Activated CD4-positive, alpha-beta T cell treated with anti-CD3 and anti-CD28 coated beads for 36 hours (primary cell): Measurements from ENCODE around the gene WDFY1. TPM values are rescaled to one million over a fixed set of nuclear protein-coding genes. Genes with fewer than 3 reads are reported as not detected.
"Not testable (repeated sequence)": the region's sequence is repeated elsewhere in the genome, so short reads cannot be mapped to it uniquely, and the experiment has no call there.

Source experiments
- ATAC-seq: fragments of 200-7000 bp; cut with Tn5 transposase; one replicate; pipeline ENCODE4 v1.10.0; 2021; ENCODE audit warnings: mild to moderate bottlenecking, moderate library complexity
- CTCF ChIA-PET: fragments of 350-600 bp; sonication (Branson Sonifier 250); formaldehyde crosslinking; loops from one replicate; lab custom pipeline; 2021; ENCODE audit warnings: antibody characterized with exemption; lab: Charles Lee
- POLR2A ChIA-PET: fragments of 350-600 bp; sonication (Branson Sonifier 250); formaldehyde crosslinking; loops from one replicate; lab custom pipeline; 2021; ENCODE audit warnings: antibody characterized with exemption, inconsistent platforms; lab: Charles Lee
- DNase-seq: peaks from one replicate; pipeline ENCODE4 v3.0.0-alpha.2; 2020
- H3K27ac Mint-ChIP-seq: one replicate; pipeline ENCODE4 v1.8.0; 2021; ENCODE audit warnings: mixed read lengths
- H3K27me3 Mint-ChIP-seq: one replicate; pipeline ENCODE4 v1.8.0; 2021; ENCODE audit warnings: mixed read lengths
- H3K36me3 Mint-ChIP-seq: one replicate; pipeline ENCODE4 v1.8.0; 2021; ENCODE audit warnings: low read depth, mixed read lengths
- H3K4me1 Mint-ChIP-seq: one replicate; pipeline ENCODE4 v1.8.0; 2021; ENCODE audit warnings: mixed read lengths
- H3K4me3 Mint-ChIP-seq: one replicate; pipeline ENCODE4 v1.8.0; 2021; ENCODE audit warnings: mild to moderate bottlenecking, moderate library complexity, mixed read lengths
- H3K9me3 Mint-ChIP-seq: one replicate; pipeline ENCODE4 v1.8.0; 2021; ENCODE audit warnings: low read depth, mixed read lengths
- intact Hi-C, 2 experiments: fragments of 100-400 bp; cut with DNase I in 1 of 2; cut with micrococcal nuclease in 1 of 2; formaldehyde crosslinking; loops; one replicate each; pipeline versions ENCODE4 v1.14.2 to v1.15.1; 2022 to 2024; cut with DNase I, micrococcal nuclease
- total RNA-seq, 2 experiments: library from RNA; stranded (reverse); gene quantifications; one replicate each; pipeline ENCODE4 v1.2.3, GENCODE V29; 2021

Gene WDFY1
- total RNA-seq, 2 experiments from 2014 or later = 33.6 to 37.5 TPM

GRCh38 chr2:223944166-223944702, 901 bp downstream of the WDFY1 start:
- H3K27me3 Mint-ChIP-seq = peaks cover 1% of the 10 kb centered on the region

GRCh38 chr2:223943561-223944008, 1.6 kb downstream of the WDFY1 start:
- peaks cover 5% of the 10 kb centered on the region for H3K9me3 Mint-ChIP-seq
- ATAC-seq (no peak), DNase-seq (no peak)
- H3K4me1 Mint-ChIP-seq = peaks cover 63% of the 10 kb centered on the region
- POLR2A ChIA-PET = interaction anchor here (0.6 kb wide), 1 partner anchor 56 kb away, joined by 3 read pairs; no protein-coding TSS in a partner anchor
- peak overlapping the region; percentile 90 for H3K27ac Mint-ChIP-seq
- CTCF ChIA-PET = interaction anchor here (1.0 to 1.3 kb wide), 3 partner anchors 12 to 163 kb away, joined by 3 to 5 read pairs (median 3); no protein-coding TSS in a partner anchor
- peak overlapping the region; percentile 90 for H3K4me3 Mint-ChIP-seq
- peaks cover 1% of the 10 kb centered on the region for H3K27me3 Mint-ChIP-seq
- intact Hi-C loops = loop anchor here (2.0 to 10.0 kb wide), 6 partner anchors 183 to 1081 kb away; partner anchors contain the start of genes ACSL3 (in 1 of the 2) and CUL3 (in 1 of the 2)
- H3K36me3 Mint-ChIP-seq = peaks cover 35% of the 10 kb centered on the region

More at GRCh38 chr2:223944166-223944702, 901 bp downstream of the WDFY1 start:
- POLR2A ChIA-PET = no interaction called here
- DNase-seq (peak; percentile 58), ATAC-seq (no peak)
- Mint-ChIP-seq H3K4me1 (peaks cover 62% of the 10 kb centered on the region), H3K9me3 (peaks cover 5% of the 10 kb centered on the region), H3K4me3 (peak overlapping the region; percentile 90), H3K36me3 (peaks cover 29% of the 10 kb centered on the region), H3K27ac (peak overlapping the region; percentile 90)
- intact Hi-C loops = loop anchor here (2.0 to 10.0 kb wide), 5 partner anchors 249 to 1082 kb away; partner anchors contain the start of genes ACSL3 (in 1 of the 2) and CUL3 (in 1 of the 2)
- CTCF ChIA-PET = interaction anchor here (1.3 to 1.9 kb wide), 2 partner anchors 11 to 26 kb away, joined by 5 to 6 read pairs; no protein-coding TSS in a partner anchor

- Mint-ChIP-seq H3K4me1 (peaks cover 64% of the 10 kb centered on the region), H3K9me3 (peaks cover 5% of the 10 kb centered on the region), H3K27me3 (peaks cover 1% of the 10 kb centered on the region), H3K36me3 (peaks cover 37% of the 10 kb centered on the region), H3K27ac (peak overlapping the region; percentile 90), H3K4me3 (peak overlapping the region; percentile 90)
- ChIA-PET POLR2A (interaction anchor here (0.6 kb wide), 1 partner anchor 57 kb away, joined by 3 read pairs; no protein-coding TSS in a partner anchor), CTCF (interaction anchor here (1.0 to 1.3 kb wide), 3 partner anchors 12 to 163 kb away, joined by 3 to 5 read pairs (median 3); no protein-coding TSS in a partner anchor)
- ATAC-seq (no peak), DNase-seq (no peak)
- intact Hi-C loops = loop anchor here (2.0 to 10.0 kb wide), 5 partner anchors 182 to 1081 kb away; partner anchors contain the start of gene ACSL3 (in 1 of the 2)
Observed at GRCh38 chr2:223943135-223943534, 2.0 kb downstream of the WDFY1 start.

- Mint-ChIP-seq H3K36me3 (peaks cover 44% of the 10 kb centered on the region), H3K4me1 (peaks cover 65% of the 10 kb centered on the region), H3K4me3 (peak overlapping the region; percentile 61), H3K9me3 (peaks cover 7% of the 10 kb centered on the region), H3K27ac (peak overlapping the region; percentile 99), H3K27me3 (peaks cover 1% of the 10 kb centered on the region)
- intact Hi-C loops = loop anchor here (1.0 to 10.0 kb wide), 6 partner anchors 16 to 1079 kb away; partner anchors contain the start of genes ACSL3 (in 1 of the 2) and MRPL44 (in 1 of the 2)
- POLR2A ChIA-PET = interaction anchor here (0.6 to 1.1 kb wide), 10 partner anchors 8 to 1289 kb away, joined by 3 to 20 read pairs (median 5); no protein-coding TSS in a partner anchor
- DNase-seq (peak; percentile 90), ATAC-seq (peak; percentile 85)
- CTCF ChIA-PET = interaction anchor here (0.6 to 1.6 kb wide), 13 partner anchors 8 to 986 kb away, joined by 3 to 10 read pairs (median 4); no protein-coding TSS in a partner anchor
Observed at GRCh38 chr2:223941579-223942277, 3.4 kb downstream of the WDFY1 start.

GRCh38 chr2:223939438-223939837, 5.7 kb downstream of the WDFY1 start:
- Mint-ChIP-seq H3K4me1 (peaks cover 75% of the 10 kb centered on the region), H3K36me3 (peaks cover 45% of the 10 kb centered on the region), H3K27ac (peak overlapping the region; percentile 82)
- not testable (repeated sequence) for H3K4me3 Mint-ChIP-seq, H3K27me3 Mint-ChIP-seq, DNase-seq, H3K9me3 Mint-ChIP-seq
- ATAC-seq = peak; percentile 14
- intact Hi-C loops = loop anchor here in 1 of 2 experiments (5.0 kb wide), 1 partner anchor 42 kb away; no protein-coding TSS in a partner anchor
- CTCF ChIA-PET = interaction anchor here (1.2 kb wide), 1 partner anchor 31 kb away, joined by 3 read pairs; no protein-coding TSS in a partner anchor
- POLR2A ChIA-PET = interaction anchor here (0.7 kb wide), 1 partner anchor 110 kb away, joined by 3 read pairs; no protein-coding TSS in a partner anchor

GRCh38 chr2:223937535-223937934, 7.6 kb downstream of the WDFY1 start:
- H3K9me3 Mint-ChIP-seq = peaks cover 5% of the 10 kb centered on the region
- CTCF ChIA-PET = interaction anchor here (0.6 to 1.2 kb wide), 3 partner anchors 54 to 126 kb away, joined by 3 to 4 read pairs (median 3); no protein-coding TSS in a partner anchor
- H3K36me3 Mint-ChIP-seq = peaks cover 37% of the 10 kb centered on the region
- no peak overlapping the region for H3K4me3 Mint-ChIP-seq
- H3K27me3 Mint-ChIP-seq = no peaks in the 10 kb centered on the region
- peaks cover 77% of the 10 kb centered on the region for H3K4me1 Mint-ChIP-seq
- intact Hi-C loops = loop anchor here (2.0 to 5.0 kb wide), 3 partner anchors 40 to 123 kb away; no protein-coding TSS in a partner anchor
- POLR2A ChIA-PET = no interaction called here
- H3K27ac Mint-ChIP-seq = peak overlapping the region; percentile 78
- DNase-seq (no peak), ATAC-seq (no peak)

- intact Hi-C loops = loop anchor here (2.0 to 5.0 kb wide), 3 partner anchors 40 to 122 kb away; no protein-coding TSS in a partner anchor
- POLR2A ChIA-PET = no interaction called here
- ATAC-seq = peak; percentile 39
Observed at GRCh38 chr2:223936862-223937326, 8.2 kb downstream of the WDFY1 start.

GRCh38 chr2:223935459-223936125, 9.5 kb downstream of the WDFY1 start:
- peaks cover 2% of the 10 kb centered on the region for H3K9me3 Mint-ChIP-seq
- H3K27ac Mint-ChIP-seq = peak overlapping the region; percentile 22
- H3K36me3 Mint-ChIP-seq = peaks cover 30% of the 10 kb centered on the region
- ATAC-seq = no peak
- intact Hi-C loops = loop anchor here (2.0 to 5.0 kb wide), 3 partner anchors 38 to 121 kb away; no protein-coding TSS in a partner anchor
- H3K4me1 Mint-ChIP-seq = peaks cover 75% of the 10 kb centered on the region
- DNase-seq = no peak
- POLR2A ChIA-PET = no interaction called here
- H3K27me3 Mint-ChIP-seq = no peaks in the 10 kb centered on the region
- CTCF ChIA-PET = interaction anchor here (1.6 kb wide), 1 partner anchor 14 kb away, joined by 4 read pairs; no protein-coding TSS in a partner anchor
- H3K4me3 Mint-ChIP-seq = no peak overlapping the region

More at GRCh38 chr2:223936862-223937326, 8.2 kb downstream of the WDFY1 start:
- no peak for DNase-seq
- H3K27ac Mint-ChIP-seq = peak overlapping the region; percentile 78
- peaks cover 36% of the 10 kb centered on the region for H3K36me3 Mint-ChIP-seq
- H3K9me3 Mint-ChIP-seq = peaks cover 5% of the 10 kb centered on the region
- H3K4me1 Mint-ChIP-seq = peaks cover 75% of the 10 kb centered on the region
- no peaks in the 10 kb centered on the region for H3K27me3 Mint-ChIP-seq
- H3K4me3 Mint-ChIP-seq = peak overlapping the region; percentile 19
- CTCF ChIA-PET = interaction anchor here (0.6 to 1.6 kb wide), 3 partner anchors 13 to 57 kb away, joined by 3 to 4 read pairs (median 3); no protein-coding TSS in a partner anchor

GRCh38 chr2:223934870-223935269, 10.3 kb downstream of the WDFY1 start:
- H3K27me3 Mint-ChIP-seq = no peaks in the 10 kb centered on the region
- peaks cover 2% of the 10 kb centered on the region for H3K9me3 Mint-ChIP-seq
- H3K36me3 Mint-ChIP-seq = peaks cover 24% of the 10 kb centered on the region
- no peak overlapping the region for H3K4me3 Mint-ChIP-seq
- ATAC-seq (no peak), DNase-seq (no peak)
- peak overlapping the region; percentile 31 for H3K27ac Mint-ChIP-seq
- intact Hi-C loops = loop anchor here in 1 of 2 experiments (5.0 kb wide), 1 partner anchor 38 kb away; no protein-coding TSS in a partner anchor
- H3K4me1 Mint-ChIP-seq = peaks cover 78% of the 10 kb centered on the region
- ChIA-PET CTCF (interaction anchor here (0.8 kb wide), 1 partner anchor 36 kb away, joined by 3 read pairs; no protein-coding TSS in a partner anchor), POLR2A (no interaction called here)
